GM19328 (cell line): ENCODE measurements around the gene GABBR2.
"Not testable (repeated sequence)": the region's sequence is repeated elsewhere in the genome, so short reads cannot be mapped to it uniquely, and the experiment has no call there.

ENCODE experiments used
- ATAC-seq: cut with Tn5 transposase; IDR thresholded peaks from one replicate; pipeline ENCODE4 v1.9.1; 2021; ENCODE audit warnings: mild to moderate bottlenecking, moderate library complexity; ENCODE audit not compliant: unreplicated experiment

The GABBR2 gene

GRCh38 chr9:98686961-98687855, 21.5 kb downstream of the GABBR2 start:
- ATAC-seq, result no peak

DNA sequence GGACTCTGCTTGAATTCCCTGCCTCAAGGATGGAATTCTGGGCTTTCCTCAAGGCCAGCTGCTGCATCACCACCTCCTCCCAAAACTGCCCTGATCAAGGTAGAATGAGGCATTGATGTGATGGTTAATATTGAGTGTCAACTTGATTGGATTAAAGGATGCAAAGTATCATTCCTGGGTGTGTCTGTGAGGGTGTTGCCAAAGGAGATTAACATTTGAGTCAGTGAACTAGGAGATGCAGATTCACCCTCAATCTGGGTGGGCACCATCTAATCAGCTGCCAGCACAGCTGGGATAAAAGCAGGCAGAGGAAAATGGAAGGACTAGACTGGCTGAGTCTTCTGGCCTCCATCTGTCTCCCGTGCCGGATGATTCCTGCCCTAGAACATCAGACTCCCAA, 23.9 kb downstream of the GABBR2 start:
- ATAC-seq, result not testable (repeated sequence)

DNA sequence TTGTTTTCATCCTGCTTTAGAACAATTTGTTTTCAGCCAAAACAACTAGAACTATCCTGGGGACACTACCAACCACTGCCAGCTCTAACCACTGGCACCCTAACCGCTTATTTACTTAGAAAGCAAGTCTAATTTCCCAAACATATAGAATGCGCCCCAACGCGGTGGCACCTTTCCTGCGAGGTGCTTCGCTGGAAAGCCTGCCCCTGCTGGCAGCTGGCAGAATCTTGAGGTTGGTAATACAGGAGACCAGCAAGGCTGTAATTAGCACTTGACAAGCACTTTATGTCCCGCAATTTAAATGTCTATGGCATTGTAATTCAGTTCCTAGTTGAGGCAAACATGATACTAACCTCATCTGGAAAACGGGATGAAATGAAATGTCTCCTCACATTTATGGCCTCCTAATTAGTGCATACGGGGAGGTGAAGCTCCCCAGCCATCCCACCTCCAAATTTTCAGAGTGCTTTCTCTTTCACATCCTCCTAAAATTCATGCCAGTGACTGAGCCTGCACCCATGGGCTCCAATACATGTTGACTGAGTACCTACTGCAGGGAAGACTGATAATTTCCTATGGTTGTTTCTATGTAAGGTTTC, 30.4 kb downstream of the GABBR2 start:
- no peak for ATAC-seq

DNA sequence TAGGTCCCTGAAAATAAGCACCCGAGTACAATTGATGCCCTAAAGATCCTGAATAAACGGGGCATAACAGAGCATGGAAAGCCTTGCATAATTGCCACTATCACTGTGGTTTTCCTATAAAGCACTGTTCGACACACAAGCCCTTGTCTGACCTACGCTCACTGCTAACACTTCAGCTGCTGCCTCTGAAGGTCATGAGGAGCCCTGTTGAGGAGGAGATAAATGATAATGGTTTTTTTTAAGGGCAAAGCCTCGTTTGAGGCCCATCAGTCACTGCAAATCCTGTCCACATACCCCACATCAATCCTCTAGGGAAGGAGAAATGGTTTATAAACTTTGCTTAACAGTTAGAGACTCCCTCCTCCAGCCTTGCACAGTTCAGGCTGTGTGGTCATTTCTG, 35.1 kb downstream of the GABBR2 start:
- no peak for ATAC-seq

DNA sequence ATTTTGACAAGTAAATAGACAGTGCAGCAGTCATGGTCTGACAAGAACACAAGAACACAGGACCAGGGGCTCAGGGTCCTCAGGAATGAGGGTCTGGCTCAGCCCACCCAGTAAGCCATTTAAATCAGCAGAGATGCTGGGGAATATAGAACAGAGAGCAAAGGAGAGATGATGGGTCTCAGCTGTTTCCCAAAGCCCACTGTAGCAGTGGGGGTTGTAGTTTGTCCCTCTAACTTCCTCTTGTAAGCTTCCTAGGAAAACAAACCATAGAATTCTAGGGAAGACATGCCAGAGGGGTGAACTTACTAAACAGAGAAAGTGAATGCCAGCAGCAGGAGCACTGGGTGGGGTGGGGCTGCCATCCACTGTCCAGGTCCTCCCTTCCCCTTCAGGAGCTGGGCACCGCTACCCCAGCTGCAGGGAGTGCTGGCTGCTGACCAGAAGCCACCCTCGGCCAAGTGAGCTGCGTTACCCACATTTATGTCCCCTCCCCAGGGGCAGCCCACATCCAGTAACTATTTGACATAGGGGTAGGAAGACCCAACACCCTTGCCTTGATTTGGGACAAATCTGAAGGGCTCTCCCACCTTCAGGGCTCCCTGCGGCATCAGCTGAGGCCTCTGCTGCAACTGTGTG, 41.6 kb downstream of the GABBR2 start:
- no peak for ATAC-seq

- ATAC-seq, result no peak
Observed at GRCh38 chr9:98665501-98665900, 43.2 kb downstream of the GABBR2 start.

- ATAC-seq, result no peak
Observed at GRCh38 chr9:98660541-98660940, 48.2 kb downstream of the GABBR2 start.

DNA sequence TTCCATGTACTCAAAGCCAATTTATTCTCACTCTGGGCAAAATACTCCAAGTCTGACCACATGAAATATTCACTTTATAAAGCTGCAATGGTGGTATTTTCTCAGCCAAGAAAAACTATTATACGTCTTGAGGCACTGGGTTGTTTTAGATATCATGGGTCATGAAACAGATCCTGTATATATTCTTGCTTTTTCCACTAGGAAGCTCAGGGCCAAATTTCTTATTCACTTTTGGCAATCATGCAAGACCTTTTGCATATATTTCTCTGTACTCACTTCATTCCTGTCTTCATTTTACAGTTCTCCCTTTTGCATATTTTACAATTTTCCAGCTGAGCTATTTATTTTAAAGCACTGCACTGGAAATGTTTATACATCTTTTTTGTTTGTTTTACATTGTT, 49.8 kb downstream of the GABBR2 start:
- ATAC-seq, result no peak

- no peak for ATAC-seq
Observed at GRCh38 chr9:98657897-98658296, 50.8 kb downstream of the GABBR2 start.

DNA sequence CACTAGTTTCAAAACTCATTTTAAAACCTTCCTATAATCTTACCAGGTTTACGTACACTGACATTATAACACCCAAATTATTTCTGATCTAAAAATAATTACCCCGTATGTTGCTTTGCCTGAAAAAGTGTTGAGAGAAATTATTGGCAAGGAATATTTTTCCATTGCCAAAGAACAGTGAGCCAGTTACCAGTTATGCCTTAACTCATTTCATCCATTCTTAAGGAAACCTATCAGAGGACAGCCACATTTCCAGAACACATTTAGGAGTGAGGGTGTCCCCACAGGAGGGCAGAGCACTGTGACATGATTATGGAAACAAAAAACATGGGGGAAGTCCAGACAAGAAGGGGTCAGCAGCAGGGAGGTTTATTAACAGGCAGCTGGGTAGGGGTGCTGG, 52.2 kb downstream of the GABBR2 start:
- no peak for ATAC-seq

GRCh38 chr9:98655428-98655827, 53.3 kb downstream of the GABBR2 start:
- ATAC-seq, result not testable (repeated sequence)

DNA sequence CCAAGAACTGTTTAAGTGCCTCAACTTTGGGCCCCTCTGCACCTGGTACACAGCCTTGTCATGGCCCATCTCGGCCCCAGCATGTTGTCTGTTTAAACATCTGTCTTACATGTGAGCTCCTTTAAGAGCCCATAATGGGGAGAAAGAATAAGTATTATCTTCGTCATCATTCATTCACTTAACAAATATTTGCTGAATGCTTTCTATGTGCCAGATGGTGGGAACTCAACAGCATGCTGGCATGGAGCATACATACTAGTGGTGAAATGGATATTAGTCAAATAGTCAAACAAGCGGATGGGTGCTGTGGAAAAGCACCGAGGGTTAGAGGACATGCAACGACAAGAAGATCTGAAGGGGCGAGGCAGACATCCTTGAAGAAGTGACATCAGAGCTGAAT, 54.5 kb downstream of the GABBR2 start:
- ATAC-seq, result no peak

- ATAC-seq, result no peak
Observed at GRCh38 chr9:98652741-98653140, 56.0 kb downstream of the GABBR2 start.

DNA sequence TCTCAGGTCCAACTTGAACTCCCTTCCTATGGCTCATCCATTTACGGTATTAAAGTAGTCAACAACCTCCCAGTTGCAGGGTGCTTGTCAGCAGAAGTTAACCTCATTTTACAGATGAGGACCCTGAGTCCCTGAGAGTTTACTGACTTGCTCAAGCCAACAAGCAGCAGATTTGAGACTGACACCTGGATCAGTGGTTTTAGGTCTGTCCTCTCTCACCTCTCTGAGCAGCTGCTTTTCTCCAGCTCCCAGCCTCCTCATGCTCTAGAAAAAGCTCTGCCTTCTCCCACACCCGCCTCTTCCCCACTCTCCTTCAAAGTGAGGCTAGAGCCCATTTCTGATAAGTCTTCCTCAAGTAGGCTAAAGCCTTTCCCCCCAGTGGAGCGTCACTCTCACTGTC, 56.4 kb downstream of the GABBR2 start:
- no peak for ATAC-seq

- ATAC-seq, result no peak
Observed at GRCh38 chr9:98647236-98647635, 61.5 kb downstream of the GABBR2 start.

DNA sequence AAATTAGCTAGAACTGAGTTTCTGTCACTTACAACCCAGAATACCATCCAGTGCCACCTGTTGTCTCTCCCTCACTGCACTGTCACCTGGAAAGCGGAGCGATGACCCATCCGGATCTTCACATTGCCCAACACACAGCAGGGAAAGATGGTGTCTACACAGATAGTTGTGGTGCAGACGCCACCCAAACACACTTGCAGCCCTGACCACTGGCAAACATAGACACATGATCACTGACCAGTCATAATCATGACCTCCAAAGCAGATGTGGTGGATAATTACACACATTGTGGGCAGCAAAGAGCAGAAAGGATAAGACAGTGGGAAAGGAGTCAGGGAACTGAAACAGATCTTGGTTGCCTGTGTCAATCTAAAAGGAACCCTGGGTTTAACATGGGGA, 64.7 kb downstream of the GABBR2 start:
- no peak for ATAC-seq

DNA sequence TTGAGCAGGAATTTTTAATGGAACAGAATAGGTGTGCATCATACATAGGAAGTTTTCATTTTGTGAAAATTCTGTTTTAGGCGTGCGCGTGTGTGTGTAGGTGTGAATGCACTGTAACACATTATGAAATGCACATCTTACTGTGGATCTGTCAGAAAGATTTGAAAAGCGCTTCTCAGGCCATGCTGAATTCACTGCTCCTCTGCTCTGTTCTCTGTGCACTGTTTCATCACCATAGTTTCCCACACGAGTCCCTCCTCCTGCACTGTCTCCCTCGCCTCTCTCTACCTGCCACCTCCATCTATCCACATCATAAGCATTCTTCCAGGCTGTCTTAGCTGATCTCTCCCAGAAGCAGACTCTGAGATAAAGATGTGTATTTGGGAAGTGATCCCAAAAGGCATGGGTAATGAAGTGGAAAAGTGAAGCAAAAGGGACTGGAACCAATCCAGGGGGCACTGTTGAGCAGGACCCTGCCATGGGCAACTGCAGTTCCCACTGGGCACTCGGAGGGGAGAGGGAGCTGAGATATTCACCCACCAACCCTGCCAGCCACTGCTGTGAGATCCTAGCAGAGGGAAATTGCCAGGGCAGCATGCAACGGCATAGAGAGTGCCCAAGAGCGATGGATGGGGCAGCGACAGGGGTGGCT, 65.9 kb downstream of the GABBR2 start:
- ATAC-seq, result no peak

- no peak for ATAC-seq
Observed at GRCh38 chr9:98641695-98642094, 67.0 kb downstream of the GABBR2 start.

DNA sequence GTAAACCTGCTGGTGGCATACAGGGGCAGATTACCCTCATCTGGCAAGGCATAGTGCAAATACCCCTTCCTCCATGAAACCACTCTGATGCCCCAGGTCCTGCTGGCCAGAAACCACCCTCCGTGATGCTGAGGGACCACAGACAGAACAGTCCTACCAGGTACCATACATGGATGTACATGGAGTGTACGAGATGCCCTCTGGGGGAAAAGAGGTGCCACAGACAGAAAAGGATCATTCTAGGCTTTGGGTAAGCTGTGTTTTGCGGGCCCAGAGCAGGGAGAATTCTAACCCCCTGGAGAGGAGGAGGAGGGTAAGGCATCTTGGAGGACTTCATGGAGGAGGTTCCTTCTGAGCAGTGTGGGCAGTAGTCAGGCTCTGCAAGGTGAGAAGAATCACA, 68.3 kb downstream of the GABBR2 start:
- ATAC-seq, result no peak

- ATAC-seq, result no peak
Observed at GRCh38 chr9:98639133-98639532, 69.6 kb downstream of the GABBR2 start.

DNA sequence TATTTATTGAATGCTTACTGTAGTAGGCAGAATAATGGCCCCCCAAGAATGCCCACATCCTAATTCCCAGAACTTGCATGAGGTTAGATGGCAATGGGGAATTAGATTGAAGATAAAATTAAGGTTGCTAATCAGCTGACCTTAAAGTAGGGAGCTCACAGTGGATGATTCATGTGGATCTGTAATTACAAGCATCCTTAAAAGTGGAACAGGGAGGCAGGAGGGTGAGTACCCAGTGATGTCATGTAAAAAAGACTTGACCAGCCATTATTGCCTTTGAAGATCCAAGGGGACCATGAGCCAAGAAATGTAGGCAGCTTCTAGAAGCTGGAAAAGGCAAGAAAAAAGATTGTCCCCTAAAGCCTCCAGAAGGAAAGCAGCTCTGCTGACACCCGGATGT, 71.4 kb downstream of the GABBR2 start:
- ATAC-seq, result no peak

DNA sequence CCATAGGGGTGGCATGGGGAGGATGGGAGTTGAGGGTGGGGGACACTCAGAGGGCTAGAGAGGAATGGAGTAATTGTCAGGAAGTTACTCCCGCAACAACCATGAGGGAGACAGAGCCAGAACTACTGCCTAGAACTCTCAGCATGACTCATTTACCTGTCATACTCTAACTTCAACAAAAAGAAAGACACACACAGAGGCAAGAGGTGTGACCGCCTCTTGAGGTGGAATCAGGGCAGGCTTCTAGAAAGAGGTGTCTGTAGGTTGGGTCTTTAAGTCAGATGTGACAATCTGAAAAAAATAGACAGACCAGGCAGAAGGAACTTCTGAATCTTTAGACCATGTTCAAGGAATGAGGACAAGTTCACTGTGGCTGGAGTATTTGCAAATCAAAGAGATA, 73.4 kb downstream of the GABBR2 start:
- no peak for ATAC-seq
